SK-N-SH treated with all-trans-retinoic acid at 6 μM for 48 hours (cell line): Measurements from ENCODE around the gene DNAJB5.

Experiments used
- BACH2 ChIP-seq: fragments of 250-450 bp; sonication (Bioruptor Pico); IDR thresholded peaks from 2 replicates; pipeline ENCODE4 v1.9.0; 2021; ENCODE audit warnings: mild to moderate bottlenecking, borderline replicate concordance
- GLIS3 ChIP-seq: fragments of 250-450 bp; sonication (Bioruptor Pico); IDR thresholded peaks from 2 replicates; pipeline ENCODE4 v1.5.0; 2020; ENCODE audit warnings: mild to moderate bottlenecking, moderate library complexity
- ISL1 ChIP-seq: fragments of 250-450 bp; sonication (Bioruptor Pico); IDR thresholded peaks from 2 replicates; pipeline ENCODE4 v2.1.2; 2022; ENCODE audit warnings: mild to moderate bottlenecking, moderate library complexity
- TCF4 ChIP-seq: fragments of 250-450 bp; sonication (Bioruptor Pico); IDR thresholded peaks from 2 replicates; pipeline ENCODE4 v1.8.0; 2021; ENCODE audit warnings: mild to moderate bottlenecking, moderate library complexity, borderline replicate concordance
- ZFP3 ChIP-seq: fragments of 250-450 bp; sonication (Bioruptor Pico); IDR thresholded peaks from 2 replicates; pipeline ENCODE4 v1.5.0; 2020; ENCODE audit warnings: mild to moderate bottlenecking, moderate library complexity
- ZNF565 ChIP-seq: fragments of 450-650 bp; formaldehyde crosslinking; conservative IDR thresholded peaks from 2 replicates; pipeline ENCODE4 v1.5.0; 2020; ENCODE audit warnings: low read depth, mild to moderate bottlenecking, moderate library complexity
- ZNF70 ChIP-seq: fragments of 450-650 bp; formaldehyde crosslinking; IDR thresholded peaks from 2 replicates; pipeline ENCODE4 v1.5.0; 2020; ENCODE audit warnings: mild to moderate bottlenecking, moderate library complexity
- TF ChIP-seq, protein P1 (sequence below): fragments of 250-450 bp; sonication (Bioruptor Pico); IDR thresholded peaks from 2 replicates; pipeline ENCODE4 v1.5.1; 2020; ENCODE audit warnings: low read depth, mild to moderate bottlenecking, moderate library complexity
- TF ChIP-seq, protein P2 (sequence below): fragments of 250-450 bp; sonication (Bioruptor Pico); IDR thresholded peaks from 2 replicates; pipeline ENCODE4 v1.8.0; 2020; ENCODE audit warnings: mild to moderate bottlenecking, moderate library complexity, borderline replicate concordance

DNA sequence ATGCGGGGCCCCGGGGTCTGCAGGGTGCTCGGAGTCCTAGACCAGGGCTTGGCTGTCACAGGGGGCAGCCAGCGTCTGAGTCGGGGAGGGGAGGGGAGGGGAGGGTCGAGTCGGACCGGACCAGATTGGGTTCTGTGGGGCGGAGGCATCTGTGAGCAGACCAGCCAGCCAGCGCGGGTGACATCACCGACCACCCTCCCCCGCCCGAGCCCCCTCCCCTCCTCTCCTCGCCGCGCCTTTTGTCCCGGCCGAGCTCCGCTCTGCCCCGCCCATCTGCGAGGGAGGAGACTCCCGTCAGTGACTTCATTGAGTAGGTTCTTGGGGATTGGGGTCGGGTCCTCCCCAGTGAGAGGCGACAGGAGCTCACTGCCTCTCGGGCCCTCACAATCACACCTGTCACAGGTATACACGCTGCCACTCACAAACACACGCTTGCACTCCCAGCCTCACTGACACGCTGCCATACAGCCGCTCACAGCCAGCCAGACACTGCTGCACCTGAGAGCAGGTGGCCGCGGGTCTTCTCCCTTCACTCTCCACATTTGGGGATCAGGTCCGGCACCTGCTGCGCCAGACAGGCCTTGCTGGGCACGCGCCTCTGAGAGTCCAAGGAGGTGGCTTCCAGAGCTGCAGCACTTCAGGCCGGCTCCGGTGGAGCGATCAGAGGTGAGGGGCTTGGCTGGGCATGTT lies 546 bp downstream of the DNAJB5 start:
- no peak for TF ChIP-seq ZNF70 (CRISPR knock-in tag)
- TF ChIP-seq ZFP3 (CRISPR knock-in tag): 0 out of 2 replicates have a peak, but pooled peaks have one; percentile 6
- TF ChIP-seq TCF4: no peak
- no peak for TF ChIP-seq BACH2
- TF ChIP-seq, protein P1, sequence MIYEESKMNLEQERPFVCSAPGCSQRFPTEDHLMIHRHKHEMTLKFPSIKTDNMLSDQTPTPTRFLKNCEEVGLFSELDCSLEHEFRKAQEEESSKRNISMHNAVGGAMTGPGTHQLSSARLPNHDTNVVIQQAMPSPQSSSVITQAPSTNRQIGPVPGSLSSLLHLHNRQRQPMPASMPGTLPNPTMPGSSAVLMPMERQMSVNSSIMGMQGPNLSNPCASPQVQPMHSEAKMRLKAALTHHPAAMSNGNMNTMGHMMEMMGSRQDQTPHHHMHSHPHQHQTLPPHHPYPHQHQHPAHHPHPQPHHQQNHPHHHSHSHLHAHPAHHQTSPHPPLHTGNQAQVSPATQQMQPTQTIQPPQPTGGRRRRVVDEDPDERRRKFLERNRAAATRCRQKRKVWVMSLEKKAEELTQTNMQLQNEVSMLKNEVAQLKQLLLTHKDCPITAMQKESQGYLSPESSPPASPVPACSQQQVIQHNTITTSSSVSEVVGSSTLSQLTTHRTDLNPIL (CRISPR knock-in tag): no peak
- TF ChIP-seq ZNF565 (CRISPR knock-in tag): no peak
- no peak for TF ChIP-seq GLIS3 (CRISPR knock-in tag)
- TF ChIP-seq, protein P2, sequence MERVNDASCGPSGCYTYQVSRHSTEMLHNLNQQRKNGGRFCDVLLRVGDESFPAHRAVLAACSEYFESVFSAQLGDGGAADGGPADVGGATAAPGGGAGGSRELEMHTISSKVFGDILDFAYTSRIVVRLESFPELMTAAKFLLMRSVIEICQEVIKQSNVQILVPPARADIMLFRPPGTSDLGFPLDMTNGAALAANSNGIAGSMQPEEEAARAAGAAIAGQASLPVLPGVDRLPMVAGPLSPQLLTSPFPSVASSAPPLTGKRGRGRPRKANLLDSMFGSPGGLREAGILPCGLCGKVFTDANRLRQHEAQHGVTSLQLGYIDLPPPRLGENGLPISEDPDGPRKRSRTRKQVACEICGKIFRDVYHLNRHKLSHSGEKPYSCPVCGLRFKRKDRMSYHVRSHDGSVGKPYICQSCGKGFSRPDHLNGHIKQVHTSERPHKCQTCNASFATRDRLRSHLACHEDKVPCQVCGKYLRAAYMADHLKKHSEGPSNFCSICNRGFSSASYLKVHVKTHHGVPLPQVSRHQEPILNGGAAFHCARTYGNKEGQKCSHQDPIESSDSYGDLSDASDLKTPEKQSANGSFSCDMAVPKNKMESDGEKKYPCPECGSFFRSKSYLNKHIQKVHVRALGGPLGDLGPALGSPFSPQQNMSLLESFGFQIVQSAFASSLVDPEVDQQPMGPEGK: no peak
- TF ChIP-seq ISL1 (CRISPR knock-in tag): no peak
